Sigmoid colon (tissue), 4 donors: Measurements from ENCODE around the gene G3BP1.

Experiments used
- CTCF ChIP-seq, 4 experiments: fragments of 450-650 bp in 3 of 4; fragments of 200-600 bp in 1 of 4; IDR thresholded peaks; one replicate each; pipeline ENCODE4 v1.5.1; 2016 to 2019; ENCODE audit warnings: antibody characterized with exemption in 4 of 4, mild to moderate bottlenecking in 3 of 4, moderate library complexity in 2 of 4
- EP300 ChIP-seq, 4 donors: sonication (generic); formaldehyde crosslinking; IDR thresholded peaks; one replicate each; pipeline ENCODE4 v1.6.1; 2017; ENCODE audit warnings: antibody characterized with exemption in 4 of 4
- POLR2A ChIP-seq, 2 donors: fragments of 450-650 bp; IDR thresholded peaks; one replicate each; pipeline ENCODE4 v1.6.1; 2016; ENCODE audit warnings: antibody characterized with exemption in 2 of 2, mild to moderate bottlenecking in 2 of 2, moderate library complexity in 2 of 2
- POLR2AphosphoS5 ChIP-seq, 4 donors: sonication (generic); formaldehyde crosslinking; IDR thresholded peaks; one replicate each; pipeline ENCODE4 v1.6.1; 2017; ENCODE audit warnings: antibody characterized with exemption in 4 of 4

- TF ChIP-seq CTCF (IDR thresholded peaks at IDR 0.05) (no peak), POLR2A (IDR thresholded peaks at IDR 0.05) (no peak), POLR2AphosphoS5 (IDR thresholded peaks at IDR 0.05) (no peak), EP300 (IDR thresholded peaks at IDR 0.05) (no peak)
These were observed 1.2 kb downstream of the G3BP1 start for GRCh38 chr5:151772846-151773561.
